HG03135 (cell line): Measurements from ENCODE around the gene PRSS1.
"Not testable (repeated sequence)": the region's sequence is repeated elsewhere in the genome, so short reads cannot be mapped to it uniquely, and the experiment has no call there.

ENCODE experiments used
- ATAC-seq: cut with Tn5 transposase; IDR thresholded peaks from one replicate; pipeline ENCODE4 v1.9.1; 2021; ENCODE audit warnings: mild to moderate bottlenecking, moderate library complexity; ENCODE audit not compliant: unreplicated experiment

PRSS1 gene

GRCh38 chr7:142749218-142749993 is at the start of gene PRSS1:
TSS of gene PRSS1 (plus strand) at chr7:142749472. CDS start at chr7:142749485, 13 bp downstream.
- no peak for ATAC-seq

GRCh38 chr7:142700935-142701334 is 48.3 kb upstream of the PRSS1 start:
- not testable (repeated sequence) for ATAC-seq

- ATAC-seq = no peak
Measured at GRCh38 chr7:142703655-142704305, 45.5 kb upstream of the PRSS1 start.

- ATAC-seq = not testable (repeated sequence)
Measured at GRCh38 chr7:142708726-142709125, 40.5 kb upstream of the PRSS1 start.

- no peak for ATAC-seq
Measured at GRCh38 chr7:142709921-142710320, 39.4 kb upstream of the PRSS1 start.

- ATAC-seq = no peak
Measured at GRCh38 chr7:142711196-142711595, 38.1 kb upstream of the PRSS1 start.

GRCh38 chr7:142711746-142712616 is 37.3 kb upstream of the PRSS1 start:
- no peak for ATAC-seq

GRCh38 chr7:142712617-142712957 is 36.7 kb upstream of the PRSS1 start:
- no peak for ATAC-seq

GRCh38 chr7:142714375-142714774 is 34.9 kb upstream of the PRSS1 start:
- no peak for ATAC-seq

GRCh38 chr7:142716596-142716995 is 32.7 kb upstream of the PRSS1 start:
- ATAC-seq = no peak

- ATAC-seq = no peak
Measured at GRCh38 chr7:142717453-142717852, 31.8 kb upstream of the PRSS1 start.

- ATAC-seq = no peak
Measured at GRCh38 chr7:142718313-142718712, 31.0 kb upstream of the PRSS1 start.

GRCh38 chr7:142720172-142720773 is 29.0 kb upstream of the PRSS1 start:
- no peak for ATAC-seq

GRCh38 chr7:142720986-142721385 is 28.3 kb upstream of the PRSS1 start:
- ATAC-seq = no peak

- no peak for ATAC-seq
Measured at GRCh38 chr7:142722248-142722794, 27.0 kb upstream of the PRSS1 start.

- no peak for ATAC-seq
Measured at GRCh38 chr7:142733271-142733670, 16.0 kb upstream of the PRSS1 start.

- ATAC-seq = peak; percentile 90
Measured at GRCh38 chr7:142739923-142740492, 9.3 kb upstream of the PRSS1 start.

- ATAC-seq = no peak
Measured at GRCh38 chr7:142740786-142741185, 8.5 kb upstream of the PRSS1 start.

GRCh38 chr7:142741932-142742331 is 7.3 kb upstream of the PRSS1 start:
- not testable (repeated sequence) for ATAC-seq

GRCh38 chr7:142745091-142745635 is 4.1 kb upstream of the PRSS1 start:
- ATAC-seq = no peak
